NCI-H460 (cell line): ENCODE data around the gene CLIC5. TPM values are rescaled to one million over a fixed set of nuclear protein-coding genes. Genes with fewer than 3 reads are reported as not detected.

ENCODE experiments used
- DNase-seq: peaks from one replicate; pipeline ENCODE4 v3.0.0-alpha.2; 2016; ENCODE audit warnings: low read depth; ENCODE audit errors: extremely low read depth
- total RNA-seq: library from RNA; depleted of rRNA; stranded (reverse); fragments of >200 nt; shearing (Covaris generic); gene quantifications from 2 replicates; pipeline ENCODE4 v1.2.3, GENCODE V29; 2014

CLIC5 gene
- total RNA-seq, 1 experiment from 2014 or later: not detected

DNA sequence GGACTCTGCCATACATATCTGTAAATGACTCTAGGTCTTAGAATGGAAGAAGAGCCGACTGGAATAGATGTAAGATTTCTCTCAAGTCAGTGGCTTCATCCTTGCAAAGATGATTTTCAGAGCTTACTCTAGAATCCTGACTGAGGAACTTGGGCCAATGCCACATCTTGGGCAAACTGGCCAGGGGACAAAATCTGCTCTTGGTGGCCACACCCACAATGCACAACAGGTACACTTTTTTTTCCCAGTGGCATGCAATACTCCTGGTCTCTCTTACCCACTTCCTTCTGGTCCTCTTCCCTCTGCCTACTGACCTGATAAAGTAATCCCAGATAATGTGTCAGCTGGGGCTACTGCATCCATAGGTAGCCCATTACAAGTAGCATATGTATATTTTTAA is 13.4 kb downstream of the CLIC5 start:
- no peak for DNase-seq

DNA sequence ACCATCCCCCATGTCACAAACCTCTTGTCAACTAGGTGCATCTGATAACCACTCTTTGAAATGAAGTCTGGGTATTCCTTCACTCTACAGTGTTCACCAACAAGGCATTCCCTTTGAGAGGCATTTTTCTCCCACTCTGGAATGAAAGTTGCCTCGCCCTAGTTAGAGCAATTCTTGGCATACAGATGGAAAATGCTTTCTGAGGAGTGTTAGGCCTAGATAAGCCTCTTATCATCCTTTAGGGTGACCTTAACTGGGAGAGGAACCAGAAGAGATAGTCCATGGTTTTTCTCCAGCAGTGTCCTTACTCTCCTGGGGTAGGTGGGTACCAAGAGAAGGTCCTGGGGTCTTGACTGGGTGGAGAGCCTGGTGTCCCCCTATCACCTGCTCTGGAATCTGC is 14.8 kb downstream of the CLIC5 start:
- no peak for DNase-seq

- no peak for DNase-seq
These were observed 17.1 kb downstream of the CLIC5 start for GRCh38 chr6:45998524-45998923.

DNA sequence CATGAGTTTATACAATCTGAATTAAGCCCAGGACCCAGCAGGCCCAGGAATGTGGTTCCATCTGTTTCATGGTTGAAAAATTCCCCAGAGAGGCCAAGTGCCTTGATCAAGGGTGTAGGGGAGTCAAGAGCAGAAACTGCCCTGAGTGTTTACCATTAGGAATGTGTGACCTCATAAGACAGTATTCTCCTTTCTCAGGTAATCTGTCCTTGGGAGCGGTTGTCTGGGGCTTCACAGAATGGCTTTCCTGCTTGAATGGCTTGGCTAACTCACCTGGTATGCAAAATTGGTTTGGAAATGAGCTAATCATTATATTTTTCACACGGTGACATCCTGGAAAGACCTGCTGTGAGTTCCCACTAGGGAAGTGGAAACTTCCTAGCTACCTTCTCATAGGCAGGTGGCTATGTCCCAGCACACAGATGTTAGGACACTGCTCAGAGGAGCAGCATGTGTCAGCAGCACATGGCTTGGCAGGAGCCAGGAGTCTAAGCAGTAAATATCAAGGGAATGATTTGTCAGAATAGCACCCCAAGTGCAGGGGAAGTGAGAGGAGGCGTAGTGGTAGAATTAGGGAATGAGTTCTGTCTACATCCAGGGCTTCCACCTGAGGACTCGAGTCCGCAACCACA is 17.7 kb downstream of the CLIC5 start:
- no peak for DNase-seq

GRCh38 chr6:45991189-45991588 is 24.5 kb downstream of the CLIC5 start:
- DNase-seq: no peak

DNA sequence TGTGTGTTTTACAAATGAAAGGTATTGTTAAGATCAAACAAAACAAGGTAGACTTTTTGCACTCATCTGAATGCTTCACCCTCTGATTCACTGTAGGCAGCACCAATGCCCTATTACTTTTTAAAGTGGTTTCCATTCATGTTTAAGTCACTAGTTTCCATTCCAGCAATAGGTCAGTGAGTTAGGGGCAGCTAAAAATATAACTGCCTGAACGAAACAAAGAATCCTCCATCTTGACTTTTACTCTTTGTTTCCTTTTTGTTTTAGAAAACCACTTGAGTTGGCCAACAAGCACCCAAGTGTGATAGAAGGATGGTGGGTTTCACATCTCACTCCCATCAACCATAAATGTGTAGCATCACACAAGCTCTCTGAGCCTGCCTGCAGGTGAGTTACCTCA is 25.5 kb downstream of the CLIC5 start:
- DNase-seq: no peak

- DNase-seq: no peak
These were observed 27.0 kb downstream of the CLIC5 start for GRCh38 chr6:45988635-45989034.

- DNase-seq: no peak
These were observed 27.8 kb downstream of the CLIC5 start for GRCh38 chr6:45987856-45988255.

- no peak for DNase-seq
These were observed 28.9 kb downstream of the CLIC5 start for GRCh38 chr6:45986746-45987274.

GRCh38 chr6:45984788-45985425 is 30.8 kb downstream of the CLIC5 start:
- DNase-seq: no peak

DNA sequence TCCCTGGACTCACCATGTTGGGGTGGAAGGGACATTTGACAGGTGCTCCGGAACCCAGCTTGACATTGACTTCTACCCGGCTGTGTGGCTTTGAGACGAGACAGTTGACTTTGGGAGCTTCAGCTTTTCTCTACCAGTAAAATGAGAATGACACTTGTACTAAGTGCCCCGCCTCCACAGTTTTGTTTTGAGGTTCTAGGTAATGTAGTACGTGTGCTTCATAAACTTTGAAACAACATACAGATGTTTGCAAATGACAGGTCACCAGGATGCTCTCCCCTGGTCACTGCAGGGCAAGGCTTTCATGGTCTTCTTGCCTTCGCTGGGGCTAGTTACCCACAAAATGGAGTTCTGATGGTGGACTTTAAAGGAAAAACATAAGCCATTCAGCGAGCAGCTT is 31.3 kb downstream of the CLIC5 start:
- DNase-seq: no peak

- DNase-seq: no peak
These were observed 32.6 kb downstream of the CLIC5 start for GRCh38 chr6:45983062-45983461.

GRCh38 chr6:45982280-45983036 is 33.2 kb downstream of the CLIC5 start:
- no peak for DNase-seq

GRCh38 chr6:45981046-45981445 is 34.6 kb downstream of the CLIC5 start:
- DNase-seq: no peak

DNA sequence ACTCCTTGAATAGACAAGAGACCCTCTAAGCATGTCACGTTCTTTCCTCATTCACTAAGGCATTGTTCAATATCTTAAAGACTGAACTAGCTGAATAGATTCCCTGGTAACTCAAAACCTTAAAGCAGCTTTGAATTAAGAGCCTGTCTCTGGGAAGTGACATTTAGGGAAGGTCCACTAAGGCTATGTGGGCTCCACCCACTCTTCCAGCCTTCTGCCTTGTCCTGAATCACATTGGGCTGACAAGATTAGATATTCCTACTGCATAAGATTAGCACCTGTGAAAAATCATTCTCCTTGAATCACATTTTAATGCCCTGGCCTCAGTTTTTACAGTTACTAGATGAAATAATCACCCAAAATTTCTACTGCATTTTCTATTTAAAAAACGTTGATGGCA is 36.3 kb downstream of the CLIC5 start:
- no peak for DNase-seq

DNA sequence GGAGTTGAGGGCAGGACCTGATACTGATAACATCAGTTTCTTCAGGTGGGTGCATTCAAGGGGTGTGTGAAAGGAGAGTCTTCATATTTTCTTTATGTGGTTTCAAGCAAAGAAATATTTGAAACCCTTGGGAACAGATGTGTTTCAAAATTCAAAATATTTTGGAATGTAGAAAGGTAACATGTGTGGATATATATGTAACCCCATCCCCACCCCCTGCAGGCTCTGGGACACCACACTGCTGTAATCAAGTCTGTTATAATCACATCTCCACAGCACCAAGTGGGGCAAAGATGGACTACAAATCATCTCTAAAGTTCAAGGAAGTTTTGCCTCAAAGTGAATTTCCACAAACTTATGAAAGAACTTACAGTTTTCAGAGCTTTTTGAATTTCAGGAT is 41.1 kb downstream of the CLIC5 start:
- DNase-seq: no peak

- DNase-seq: no peak
These were observed 42.7 kb downstream of the CLIC5 start for GRCh38 chr6:45972795-45973503.

DNA sequence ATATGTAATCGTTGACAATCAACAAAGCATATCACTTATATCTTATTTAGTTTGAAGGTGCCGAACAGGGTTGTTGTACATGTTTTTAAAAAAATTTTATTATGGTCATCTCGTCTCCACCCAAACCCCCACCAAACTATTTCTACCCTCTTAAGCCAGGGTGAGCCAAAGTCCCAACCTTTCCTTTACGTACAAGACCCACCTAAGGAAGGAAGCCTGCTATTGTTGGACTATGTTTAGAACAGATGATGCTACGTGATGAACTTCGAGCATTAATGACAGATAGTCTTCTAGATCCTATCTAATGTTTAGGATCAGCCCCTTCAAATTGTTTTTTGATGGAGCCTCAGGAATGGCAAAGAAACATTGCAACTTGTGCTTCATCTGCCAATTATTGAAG is 44.4 kb downstream of the CLIC5 start:
- no peak for DNase-seq

DNA sequence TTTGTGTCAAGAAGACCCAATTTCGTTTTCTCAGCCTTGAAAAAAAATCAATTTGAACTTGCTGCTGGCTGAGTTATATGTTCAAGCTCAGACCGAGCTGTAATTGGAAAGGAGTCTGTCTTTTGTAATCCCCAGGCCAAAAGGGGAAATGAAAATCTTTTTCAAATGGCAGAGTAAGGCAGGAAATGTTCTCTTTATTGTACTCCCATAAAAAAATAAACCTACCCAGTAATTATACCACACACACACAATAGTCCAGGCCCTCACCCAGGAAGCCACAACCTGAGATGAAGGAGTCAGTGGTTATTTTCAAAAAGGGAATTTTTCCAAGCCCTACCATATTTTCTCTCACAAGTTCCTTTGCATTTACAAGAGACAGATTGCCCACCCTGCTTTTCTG is 45.3 kb downstream of the CLIC5 start:
- no peak for DNase-seq

- no peak for DNase-seq
These were observed 45.8 kb downstream of the CLIC5 start for GRCh38 chr6:45969883-45970282.

GRCh38 chr6:45969026-45969425 is 46.6 kb downstream of the CLIC5 start:
- DNase-seq: no peak
